Stimulated activated CD4-positive, alpha-beta T cell treated with anti-CD3 and anti-CD28 coated beads, Interleukin-1b, Interleukin-23, amount 100 ng/mL, for 24 hours (primary cell): ENCODE results near the gene CALD1.

ENCODE experiments used
- DNase-seq, 4 experiments: peaks; one replicate each; pipeline ENCODE4 v3.0.0-alpha.2; 2020; ENCODE audit warnings: low read depth in 4 of 4, low spot score in 1 of 4

Gene CALD1

GRCh38 chr7:134784251-134785049, 5.0 kb downstream of the CALD1 start:
- no peak for DNase-seq

GRCh38 chr7:134785842-134786241, 6.4 kb downstream of the CALD1 start:
- DNase-seq: no peak

- no peak for DNase-seq
Measured at GRCh38 chr7:134787064-134787463, 7.6 kb downstream of the CALD1 start.

GRCh38 chr7:134787720-134788119, 8.3 kb downstream of the CALD1 start:
- DNase-seq: no peak

GRCh38 chr7:134788191-134788590, 8.8 kb downstream of the CALD1 start:
- DNase-seq: no peak

GRCh38 chr7:134789967-134790685, 10.7 kb downstream of the CALD1 start:
- no peak for DNase-seq

- no peak for DNase-seq
Measured at GRCh38 chr7:134792968-134793367, 13.5 kb downstream of the CALD1 start.

- DNase-seq: no peak
Measured at GRCh38 chr7:134795231-134795630, 15.8 kb downstream of the CALD1 start.

- DNase-seq: no peak
Measured at GRCh38 chr7:134798155-134798554, 18.7 kb downstream of the CALD1 start.

GRCh38 chr7:134799377-134799776, 19.9 kb downstream of the CALD1 start:
- DNase-seq: no peak

GRCh38 chr7:134802762-134803161, 23.3 kb downstream of the CALD1 start:
- DNase-seq: no peak

GRCh38 chr7:134804351-134804750, 24.9 kb downstream of the CALD1 start:
- no peak for DNase-seq

- DNase-seq: no peak
Measured at GRCh38 chr7:134804854-134805253, 25.4 kb downstream of the CALD1 start.

GRCh38 chr7:134806197-134806596, 26.8 kb downstream of the CALD1 start:
- no peak for DNase-seq

- DNase-seq: no peak
Measured at GRCh38 chr7:134809616-134810015, 30.2 kb downstream of the CALD1 start.

- DNase-seq: no peak
Measured at GRCh38 chr7:134811765-134812164, 32.3 kb downstream of the CALD1 start.

- no peak for DNase-seq
Measured at GRCh38 chr7:134813663-134814396, 34.4 kb downstream of the CALD1 start.

- DNase-seq: no peak
Measured at GRCh38 chr7:134814730-134815364, 35.4 kb downstream of the CALD1 start.

GRCh38 chr7:134818613-134819345, 39.3 kb downstream of the CALD1 start:
- no peak for DNase-seq

- no peak for DNase-seq
Measured at GRCh38 chr7:134819401-134819800, 40.0 kb downstream of the CALD1 start.

GRCh38 chr7:134820295-134820694, 40.9 kb downstream of the CALD1 start:
- no peak for DNase-seq
